Thoracic aorta (tissue), 2 donors: Measurements from ENCODE around the gene NCAN. TPM values are rescaled to one million over a fixed set of nuclear protein-coding genes. Genes with fewer than 3 reads are reported as not detected.

Experiments used
- ATAC-seq: fragments of 150-250 bp; one replicate; pipeline ENCODE4 v1.8.0; 2017; ENCODE audit warnings: low read depth; ENCODE audit not compliant: insufficient number of reproducible peaks, low FRiP score
- DNase-seq: peaks from one replicate; pipeline ENCODE4 v3.0.0-alpha.2; 2020; ENCODE audit warnings: low spot score
- H3K27ac ChIP-seq, 2 donors: fragments of 200-600 bp; sonication (generic); 1 replicate in 1 of 2; 2 replicates in 1 of 2; pipeline ENCODE4 v1.5.1; 2016; ENCODE audit warnings: mild to moderate bottlenecking in 2 of 2, moderate library complexity in 2 of 2
- H3K27me3 ChIP-seq: fragments of 200-600 bp; sonication (generic); replicated peaks from 2 replicates; pipeline ENCODE4 v1.6.0; 2016; ENCODE audit warnings: mild to moderate bottlenecking; ENCODE audit not compliant: insufficient read depth
- H3K36me3 ChIP-seq: fragments of 200-600 bp; sonication (generic); one replicate; pipeline ENCODE4 v1.5.1; 2016
- H3K4me1 ChIP-seq, 2 donors: fragments of 200-600 bp; sonication (generic); 1 replicate in 1 of 2; 2 replicates in 1 of 2; pipeline versions ENCODE4 v1.5.1 to v1.6.0; 2016; ENCODE audit warnings: low read depth in 2 of 2, mild to moderate bottlenecking in 1 of 2; ENCODE audit not compliant: control insufficient read depth in 1 of 2
- H3K4me3 ChIP-seq: fragments of 200-600 bp; sonication (generic); 2 replicates; pipeline ENCODE4 v1.5.1; 2016; ENCODE audit warnings: mild to moderate bottlenecking
- H3K9me3 ChIP-seq: fragments of 200-600 bp; sonication (generic); 2 replicates; pipeline ENCODE4 v1.5.1; 2016
- CTCF ChIP-seq: fragments of 200-600 bp; sonication (generic); IDR thresholded peaks from one replicate; pipeline ENCODE4 v1.5.1; 2019; ENCODE audit warnings: antibody characterized with exemption
- total RNA-seq, 2 donors: library from RNA; depleted of rRNA; stranded (reverse); fragments of >200 nt; gene quantifications; one replicate each; pipeline versions ENCODE4 v1.1.0 to v1.2.3, GENCODE V29; 2016

NCAN gene
- total RNA-seq, 2 donors from 2014 or later = not detected

DNA sequence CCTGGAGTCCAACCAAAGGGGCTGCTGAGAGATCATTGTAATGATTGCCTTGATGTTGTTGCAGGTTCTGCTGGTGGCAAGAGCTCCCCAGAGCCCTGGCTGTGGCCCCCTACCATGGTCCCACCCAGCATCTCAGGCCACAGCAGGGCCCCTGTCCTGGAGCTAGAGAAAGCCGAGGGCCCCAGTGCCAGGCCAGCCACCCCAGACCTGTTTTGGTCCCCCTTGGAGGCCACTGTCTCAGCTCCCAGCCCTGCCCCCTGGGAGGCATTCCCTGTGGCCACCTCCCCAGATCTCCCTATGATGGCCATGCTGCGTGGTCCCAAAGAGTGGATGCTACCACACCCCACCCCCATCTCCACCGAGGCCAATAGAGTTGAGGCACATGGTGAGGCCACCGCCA is 15.5 kb downstream of the NCAN start:
- Histone ChIP-seq H3K27me3 (no peaks in the 10 kb centered on the region), H3K9me3 (no peaks in the 10 kb centered on the region), H3K4me1 (peaks cover 0 to 7% of the 10 kb centered on the region in 2 donors), H3K27ac (no peak overlapping the region), H3K36me3 (no peaks in the 10 kb centered on the region), H3K4me3 (no peak overlapping the region)
- no peak for TF ChIP-seq CTCF
- ATAC-seq = no peak
- DNase-seq = no peak

GRCh38 chr19:19229701-19230100 is 17.9 kb downstream of the NCAN start:
- no peaks in the 10 kb centered on the region for H3K27me3 ChIP-seq
- H3K27ac ChIP-seq = no peak overlapping the region
- H3K4me1 ChIP-seq = peaks cover 0 to 7% of the 10 kb centered on the region in 2 donors
- DNase-seq = no peak
- no peak overlapping the region for H3K4me3 ChIP-seq
- no peak for ATAC-seq
- H3K36me3 ChIP-seq = no peaks in the 10 kb centered on the region
- no peak for TF ChIP-seq CTCF
- H3K9me3 ChIP-seq = peaks cover 11% of the 10 kb centered on the region

DNA sequence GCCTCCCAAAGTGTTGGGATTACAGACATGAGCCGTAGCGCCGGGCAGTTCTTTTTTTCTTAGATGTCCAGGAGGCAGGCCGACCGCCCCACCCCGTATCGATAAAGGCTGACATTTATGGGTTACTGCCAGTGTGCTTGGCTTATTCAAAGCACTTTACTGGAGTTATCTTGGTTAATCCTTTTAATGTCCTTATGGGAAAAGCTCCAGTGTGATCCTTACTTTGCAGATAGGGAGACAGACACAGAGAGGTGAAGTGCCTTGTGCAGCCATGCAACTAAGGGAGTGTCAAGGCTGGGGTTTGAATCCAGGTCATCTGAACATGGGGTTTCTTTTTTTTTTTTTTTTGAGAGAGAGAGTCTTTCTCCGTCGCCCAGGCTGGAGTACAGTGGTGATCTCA is 19.2 kb downstream of the NCAN start:
- no peaks in the 10 kb centered on the region for H3K4me1 ChIP-seq
- H3K27me3 ChIP-seq = no peaks in the 10 kb centered on the region
- DNase-seq (no peak), ATAC-seq (no peak)
- no peak for TF ChIP-seq CTCF
- H3K9me3 ChIP-seq = peaks cover 13% of the 10 kb centered on the region
- no peak overlapping the region for H3K27ac ChIP-seq
- H3K36me3 ChIP-seq = no peaks in the 10 kb centered on the region
- H3K4me3 ChIP-seq = no peak overlapping the region

DNA sequence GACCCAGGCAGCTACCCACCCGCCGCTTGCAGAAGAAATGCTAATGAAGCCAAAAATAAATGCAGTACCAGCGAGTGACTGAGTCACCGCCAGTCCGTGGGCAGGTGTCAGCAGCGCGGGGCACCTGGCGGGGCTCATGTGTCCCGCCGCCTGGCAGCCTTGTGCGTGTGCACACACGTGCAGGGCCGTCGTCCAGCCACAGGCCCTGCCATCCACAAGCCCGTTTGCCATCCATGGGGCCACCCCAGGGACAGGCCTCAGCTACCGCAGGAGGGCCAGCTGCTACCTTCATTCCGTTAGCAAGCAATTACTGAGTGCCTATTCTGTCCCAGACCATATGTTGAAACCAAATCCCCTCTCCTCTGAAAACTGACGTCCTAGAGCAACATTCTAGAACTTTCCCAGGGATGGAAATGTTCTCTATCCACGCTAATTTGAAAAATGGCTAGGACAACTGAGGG is 20.5 kb downstream of the NCAN start:
- Histone ChIP-seq H3K4me1 (no peaks in the 10 kb centered on the region), H3K27me3 (no peaks in the 10 kb centered on the region), H3K4me3 (no peak overlapping the region), H3K9me3 (peaks cover 13% of the 10 kb centered on the region), H3K27ac (no peak overlapping the region), H3K36me3 (no peaks in the 10 kb centered on the region)
- ATAC-seq (no peak), DNase-seq (no peak)
- no peak for TF ChIP-seq CTCF

DNA sequence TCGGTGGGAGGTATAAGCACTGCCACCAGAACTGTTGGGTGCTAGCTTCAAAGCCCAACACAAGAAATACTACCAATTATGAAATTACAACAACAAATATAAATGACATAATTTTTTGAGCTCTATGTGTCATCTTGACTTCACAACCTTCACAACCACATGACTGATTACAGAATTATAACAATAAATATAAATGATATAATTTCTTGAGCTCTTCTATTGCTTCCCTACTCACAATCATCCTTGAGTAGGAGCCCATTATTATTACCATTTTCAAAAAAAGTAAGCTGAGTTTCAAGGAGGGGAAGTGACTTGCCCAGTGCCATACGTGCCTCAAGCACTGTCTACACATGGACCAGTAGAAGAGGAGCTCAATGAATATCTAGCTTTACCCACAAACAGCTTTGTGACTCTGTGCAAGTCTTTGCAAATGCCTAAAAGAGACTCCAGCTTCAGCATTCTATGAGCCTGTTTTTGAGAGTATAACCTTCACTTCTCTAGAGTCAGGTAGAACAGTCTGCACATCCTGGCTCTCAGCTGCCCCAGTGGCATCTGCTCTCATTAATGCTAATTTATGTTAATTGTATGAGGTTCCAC is 22.6 kb downstream of the NCAN start:
- H3K27me3 ChIP-seq = no peaks in the 10 kb centered on the region
- no peak for ATAC-seq
- H3K27ac ChIP-seq = no peak overlapping the region
- no peaks in the 10 kb centered on the region for H3K4me1 ChIP-seq
- no peak overlapping the region for H3K4me3 ChIP-seq
- H3K9me3 ChIP-seq = peaks cover 13% of the 10 kb centered on the region
- DNase-seq = no peak
- no peak for TF ChIP-seq CTCF
- H3K36me3 ChIP-seq = no peaks in the 10 kb centered on the region
